Stimulated activated CD8-positive, alpha-beta memory T cell treated with anti-CD3 and anti-CD28 coated beads, Interleukin-15, amount 100 ng/mL, for 1 hour (primary cell): ENCODE results near the gene SLC48A1.
"Not testable (repeated sequence)": the region's sequence is repeated elsewhere in the genome, so short reads cannot be mapped to it uniquely, and the experiment has no call there.

Source experiments
- DNase-seq: peaks from one replicate; pipeline ENCODE4 v3.0.0-alpha.2; 2020; ENCODE audit warnings: low read depth

Gene SLC48A1

GRCh38 chr12:47791351-47791746, 18.3 kb downstream of the SLC48A1 start:
- DNase-seq, result no peak

- DNase-seq, result no peak
These were observed 18.8 kb downstream of the SLC48A1 start for GRCh38 chr12:47791874-47792273.

- DNase-seq, result no peak
These were observed 20.1 kb downstream of the SLC48A1 start for GRCh38 chr12:47793015-47793681.

- DNase-seq, result no peak
These were observed 21.6 kb downstream of the SLC48A1 start for GRCh38 chr12:47794679-47795078.

- no peak for DNase-seq
These were observed 22.2 kb downstream of the SLC48A1 start for GRCh38 chr12:47795121-47795813.

- DNase-seq, result no peak
These were observed 22.9 kb downstream of the SLC48A1 start for GRCh38 chr12:47795814-47796411.

- DNase-seq, result no peak
These were observed 24.4 kb downstream of the SLC48A1 start for GRCh38 chr12:47797441-47797840.

- no peak for DNase-seq
These were observed 25.4 kb downstream of the SLC48A1 start for GRCh38 chr12:47798382-47798948.

- DNase-seq, result no peak
These were observed 26.4 kb downstream of the SLC48A1 start for GRCh38 chr12:47799357-47799955.

- no peak for DNase-seq
These were observed 27.5 kb downstream of the SLC48A1 start for GRCh38 chr12:47800582-47800981.

GRCh38 chr12:47801170-47801903, 28.3 kb downstream of the SLC48A1 start:
- DNase-seq, result no peak

GRCh38 chr12:47801904-47802246, 28.8 kb downstream of the SLC48A1 start:
- DNase-seq, result no peak

- DNase-seq, result no peak
These were observed 29.3 kb downstream of the SLC48A1 start for GRCh38 chr12:47802312-47802711.

GRCh38 chr12:47803191-47803875, 30.3 kb downstream of the SLC48A1 start:
- no peak for DNase-seq

GRCh38 chr12:47804171-47804570, 31.1 kb downstream of the SLC48A1 start:
- DNase-seq, result no peak

GRCh38 chr12:47805417-47805816, 32.4 kb downstream of the SLC48A1 start:
- no peak for DNase-seq

- no peak for DNase-seq
These were observed 34.3 kb downstream of the SLC48A1 start for GRCh38 chr12:47807338-47807737.

GRCh38 chr12:47808050-47808449, 35.0 kb downstream of the SLC48A1 start:
- peak; percentile 65 for DNase-seq

GRCh38 chr12:47808574-47809365, 35.7 kb downstream of the SLC48A1 start:
- DNase-seq, result no peak

GRCh38 chr12:47809518-47809917, 36.5 kb downstream of the SLC48A1 start:
- DNase-seq, result not testable (repeated sequence)

- no peak for DNase-seq
These were observed 38.0 kb downstream of the SLC48A1 start for GRCh38 chr12:47811072-47811396.
